Fibroblast of the aortic adventitia (primary cell): ENCODE measurements around the gene HIP1. TPM values are rescaled to one million over a fixed set of nuclear protein-coding genes. Genes with fewer than 3 reads are reported as not detected.
A peak's percentile ranks its signal among the peaks of the same experiment; 100 is the strongest.

Experiments used
- DNase-seq: peaks from one replicate; pipeline ENCODE4 v3.0.0-alpha.2; 2010; ENCODE audit warnings: low read depth
- H3K4me3 ChIP-seq: 2 replicates; pipeline ENCODE4 v1.5.1; 2011; ENCODE audit warnings: low read depth, mild to moderate bottlenecking, control low read depth, low read length, moderate library complexity
- CTCF ChIP-seq: IDR thresholded peaks from 2 replicates; pipeline ENCODE4 v1.5.1; 2011; ENCODE audit warnings: mild to moderate bottlenecking, low read length, control low read depth, inconsistent platforms; ENCODE audit not compliant: insufficient read depth
- total RNA-seq: library from RNA; depleted of rRNA; stranded (reverse); fragments of >200 nt; gene quantifications from 2 replicates; pipeline ENCODE4 v1.2.3, GENCODE V29; 2012; ENCODE audit warnings: low replicate concordance

Gene HIP1
- total RNA-seq, 1 donor, result 9.3 TPM

- no peak for TF ChIP-seq CTCF
- peak overlapping the region; percentile 91 for H3K4me3 ChIP-seq
- DNase-seq, result no peak
Observed at GRCh38 chr7:75737856-75738603, 711 bp downstream of the HIP1 start.

GRCh38 chr7:75735581-75736350 is 3.0 kb downstream of the HIP1 start:
- DNase-seq, result no peak
- TF ChIP-seq CTCF, result no peak
- H3K4me3 ChIP-seq, result no peak overlapping the region

GRCh38 chr7:75734586-75735458 is 3.9 kb downstream of the HIP1 start:
- no peak overlapping the region for H3K4me3 ChIP-seq
- no peak for TF ChIP-seq CTCF
- DNase-seq, result no peak

GRCh38 chr7:75732764-75733630 is 5.7 kb downstream of the HIP1 start:
- TF ChIP-seq CTCF, result no peak
- H3K4me3 ChIP-seq, result no peak overlapping the region

GRCh38 chr7:75732016-75732521 is 6.7 kb downstream of the HIP1 start:
- no peak for TF ChIP-seq CTCF
- no peak for DNase-seq
- H3K4me3 ChIP-seq, result no peak overlapping the region

More at GRCh38 chr7:75732764-75733630, 5.7 kb downstream of the HIP1 start:
- peak; percentile 55 for DNase-seq
